Right hindlimb (tissue), 1 donor: Measurements from ENCODE around the gene POLG.

Experiments
- DNase-seq: peaks from one replicate; pipeline ENCODE4 v3.0.0-alpha.2; 2018

Gene POLG

GRCh38 chr15:89325039-89325803 lies 9.4 kb downstream of the POLG start:
- DNase-seq, result no peak

- DNase-seq, result no peak
These were observed 10.8 kb downstream of the POLG start for GRCh38 chr15:89323825-89324224.

- DNase-seq, result no peak
These were observed 11.8 kb downstream of the POLG start for GRCh38 chr15:89322822-89323221.

- DNase-seq, result no peak
These were observed 12.9 kb downstream of the POLG start for GRCh38 chr15:89321521-89322410.

- no peak for DNase-seq
These were observed 14.4 kb downstream of the POLG start for GRCh38 chr15:89320200-89320599.

GRCh38 chr15:89319678-89320077 lies 14.9 kb downstream of the POLG start:
- DNase-seq, result no peak

- DNase-seq, result no peak
These were observed 17.4 kb downstream of the POLG start for GRCh38 chr15:89317186-89317720.

- no peak for DNase-seq
These were observed 18.1 kb downstream of the POLG start for GRCh38 chr15:89316504-89316903.

GRCh38 chr15:89315375-89315929 lies 19.2 kb downstream of the POLG start:
- DNase-seq, result no peak

- no peak for DNase-seq
These were observed 24.6 kb downstream of the POLG start for GRCh38 chr15:89309993-89310392.

- DNase-seq, result no peak
These were observed 26.4 kb downstream of the POLG start for GRCh38 chr15:89308236-89308635.

GRCh38 chr15:89307791-89308190 lies 26.8 kb downstream of the POLG start:
- no peak for DNase-seq

- DNase-seq, result no peak
These were observed 27.5 kb downstream of the POLG start for GRCh38 chr15:89307046-89307587.

- DNase-seq, result no peak
These were observed 29.2 kb downstream of the POLG start for GRCh38 chr15:89305395-89305794.

GRCh38 chr15:89303986-89304385 lies 30.6 kb downstream of the POLG start:
- DNase-seq, result no peak

GRCh38 chr15:89301304-89302089 lies 33.1 kb downstream of the POLG start:
- no peak for DNase-seq

- DNase-seq, result no peak
These were observed 34.7 kb downstream of the POLG start for GRCh38 chr15:89299896-89300295.

- DNase-seq, result no peak
These were observed 41.6 kb downstream of the POLG start for GRCh38 chr15:89293012-89293411.

- DNase-seq, result no peak
These were observed 42.6 kb downstream of the POLG start for GRCh38 chr15:89291934-89292438.

GRCh38 chr15:89283201-89283600 lies 51.4 kb downstream of the POLG start:
- DNase-seq, result no peak

GRCh38 chr15:89282631-89283030 lies 52.0 kb downstream of the POLG start:
- no peak for DNase-seq

GRCh38 chr15:89278307-89278706 lies 56.3 kb downstream of the POLG start:
- DNase-seq, result no peak
